ENCODE measurements around the gene CRIM1.

DNA sequence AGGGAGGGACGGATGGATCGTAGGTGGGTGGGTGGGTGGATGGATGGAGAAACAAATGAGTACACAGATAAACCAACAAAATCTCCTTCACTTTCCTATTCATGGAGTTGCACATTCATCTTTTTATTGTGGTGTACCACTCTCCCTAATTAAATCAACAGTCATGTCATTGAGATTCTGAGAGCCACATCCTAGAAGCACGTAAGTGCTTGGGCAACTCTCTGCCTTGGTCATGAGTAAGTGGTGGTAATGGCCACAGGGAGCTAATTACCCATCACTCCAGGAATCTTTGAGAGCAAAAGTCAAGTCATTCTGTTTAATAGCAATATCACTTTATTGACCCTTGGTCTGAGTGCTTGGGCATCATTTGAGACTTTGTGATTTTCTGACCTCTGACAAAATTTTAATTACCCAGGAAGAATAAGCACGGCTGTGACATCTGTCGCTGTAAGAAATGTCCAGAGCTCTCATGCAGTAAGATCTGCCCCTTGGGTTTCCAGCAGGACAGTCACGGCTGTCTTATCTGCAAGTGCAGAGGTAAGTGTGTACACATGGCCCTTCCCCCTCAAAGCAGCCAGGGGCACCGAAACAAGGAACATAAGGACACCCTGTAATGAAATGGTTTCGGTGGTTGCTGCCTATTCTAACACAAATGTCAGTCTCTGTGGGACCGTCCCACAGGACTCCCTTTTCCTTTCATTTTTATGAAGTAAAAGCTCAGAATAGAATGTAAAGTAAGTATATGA, 156.5 kb downstream of the CRIM1 start:
- TF ChIP-seq, protein P1, sequence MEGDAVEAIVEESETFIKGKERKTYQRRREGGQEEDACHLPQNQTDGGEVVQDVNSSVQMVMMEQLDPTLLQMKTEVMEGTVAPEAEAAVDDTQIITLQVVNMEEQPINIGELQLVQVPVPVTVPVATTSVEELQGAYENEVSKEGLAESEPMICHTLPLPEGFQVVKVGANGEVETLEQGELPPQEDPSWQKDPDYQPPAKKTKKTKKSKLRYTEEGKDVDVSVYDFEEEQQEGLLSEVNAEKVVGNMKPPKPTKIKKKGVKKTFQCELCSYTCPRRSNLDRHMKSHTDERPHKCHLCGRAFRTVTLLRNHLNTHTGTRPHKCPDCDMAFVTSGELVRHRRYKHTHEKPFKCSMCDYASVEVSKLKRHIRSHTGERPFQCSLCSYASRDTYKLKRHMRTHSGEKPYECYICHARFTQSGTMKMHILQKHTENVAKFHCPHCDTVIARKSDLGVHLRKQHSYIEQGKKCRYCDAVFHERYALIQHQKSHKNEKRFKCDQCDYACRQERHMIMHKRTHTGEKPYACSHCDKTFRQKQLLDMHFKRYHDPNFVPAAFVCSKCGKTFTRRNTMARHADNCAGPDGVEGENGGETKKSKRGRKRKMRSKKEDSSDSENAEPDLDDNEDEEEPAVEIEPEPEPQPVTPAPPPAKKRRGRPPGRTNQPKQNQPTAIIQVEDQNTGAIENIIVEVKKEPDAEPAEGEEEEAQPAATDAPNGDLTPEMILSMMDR (IDR thresholded peaks at IDR 0.05) = no peak
- TF ChIP-seq POLR2A (IDR thresholded peaks at IDR 0.05) = no peak
